Measurements from ENCODE around the gene CAMSAP3. TPM values are rescaled to one million over a fixed set of nuclear protein-coding genes. Genes with fewer than 3 reads are reported as not detected.

CAMSAP3 gene
- total and polyA plus RNA-seq, 7 donors: 0.03 to 0.15 (median 0.09) TPM; not detected in 3

- no peak for ATAC-seq
- H3K4me3 ChIP-seq: no peak overlapping the region
Observed at GRCh38 chr19:7639863-7640348, 44.2 kb downstream of the CAMSAP3 start.

DNA sequence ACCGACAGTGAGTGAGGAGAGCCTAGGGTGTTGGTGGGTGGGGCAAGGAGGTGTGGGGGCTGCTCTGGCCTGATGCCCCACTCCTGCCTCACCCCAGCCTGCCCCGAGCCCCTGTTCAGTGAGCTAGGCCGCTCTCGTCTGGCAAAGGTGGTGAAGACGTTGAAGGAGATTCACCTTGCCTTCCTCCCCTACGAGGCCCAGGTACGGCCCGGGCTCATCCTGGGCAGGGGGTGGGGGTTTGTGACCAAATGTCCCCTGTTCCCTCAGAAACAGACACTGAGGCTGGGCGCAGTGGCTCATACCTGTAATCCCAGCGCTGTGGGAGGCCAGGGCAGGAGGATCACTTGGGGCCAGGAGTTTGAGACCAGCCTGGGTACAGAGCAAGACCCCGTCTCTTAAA, 45.1 kb downstream of the CAMSAP3 start:
- peaks cover 0 to 36% (median 8%) of the 10 kb centered on the region in 3 donors for H3K27me3 ChIP-seq (ENCODE audit: insufficient read depth in 3 of 3, low read length in 2 of 3)
- ATAC-seq (no peak), DNase-seq (no peak)
- WGBS, 3 donors: 87 to 93% (median 89%) methylated on average over 10 to 11 of the region's 11 CpGs
- H3K4me3 ChIP-seq: no peak overlapping the region
- H3K36me3 ChIP-seq (ENCODE audit: insufficient read depth in 1 of 2, low read depth in 1 of 2): no peaks in the 10 kb centered on the region
- no peak for TF ChIP-seq CTCF (IDR thresholded peaks at IDR 0.05)
- H3K27ac ChIP-seq: no peak overlapping the region
- intact Hi-C loops (cut with DNase I): no loop called here
- H3K9me3 ChIP-seq: no peaks in the 10 kb centered on the region
- H3K4me1 ChIP-seq: no peaks in the 10 kb centered on the region

More at GRCh38 chr19:7639863-7640348, 44.2 kb downstream of the CAMSAP3 start:
- no peak for DNase-seq
- H3K27ac ChIP-seq: no peak overlapping the region
- TF ChIP-seq CTCF (IDR thresholded peaks at IDR 0.05): no peak
- H3K27me3 ChIP-seq (ENCODE audit: insufficient read depth in 3 of 3, low read length in 2 of 3): peaks cover 0 to 36% (median 10%) of the 10 kb centered on the region in 3 donors
- no peaks in the 10 kb centered on the region for H3K36me3 ChIP-seq (ENCODE audit: insufficient read depth in 1 of 2, low read depth in 1 of 2)
- whole genome bisulfite sequencing, 3 donors: 95 to 96% (median 95%) methylated on average over 13 of the region's 13 CpGs
- intact Hi-C loops (cut with DNase I): no loop called here
- no peaks in the 10 kb centered on the region for H3K4me1 ChIP-seq
- no peaks in the 10 kb centered on the region for H3K9me3 ChIP-seq

DNA sequence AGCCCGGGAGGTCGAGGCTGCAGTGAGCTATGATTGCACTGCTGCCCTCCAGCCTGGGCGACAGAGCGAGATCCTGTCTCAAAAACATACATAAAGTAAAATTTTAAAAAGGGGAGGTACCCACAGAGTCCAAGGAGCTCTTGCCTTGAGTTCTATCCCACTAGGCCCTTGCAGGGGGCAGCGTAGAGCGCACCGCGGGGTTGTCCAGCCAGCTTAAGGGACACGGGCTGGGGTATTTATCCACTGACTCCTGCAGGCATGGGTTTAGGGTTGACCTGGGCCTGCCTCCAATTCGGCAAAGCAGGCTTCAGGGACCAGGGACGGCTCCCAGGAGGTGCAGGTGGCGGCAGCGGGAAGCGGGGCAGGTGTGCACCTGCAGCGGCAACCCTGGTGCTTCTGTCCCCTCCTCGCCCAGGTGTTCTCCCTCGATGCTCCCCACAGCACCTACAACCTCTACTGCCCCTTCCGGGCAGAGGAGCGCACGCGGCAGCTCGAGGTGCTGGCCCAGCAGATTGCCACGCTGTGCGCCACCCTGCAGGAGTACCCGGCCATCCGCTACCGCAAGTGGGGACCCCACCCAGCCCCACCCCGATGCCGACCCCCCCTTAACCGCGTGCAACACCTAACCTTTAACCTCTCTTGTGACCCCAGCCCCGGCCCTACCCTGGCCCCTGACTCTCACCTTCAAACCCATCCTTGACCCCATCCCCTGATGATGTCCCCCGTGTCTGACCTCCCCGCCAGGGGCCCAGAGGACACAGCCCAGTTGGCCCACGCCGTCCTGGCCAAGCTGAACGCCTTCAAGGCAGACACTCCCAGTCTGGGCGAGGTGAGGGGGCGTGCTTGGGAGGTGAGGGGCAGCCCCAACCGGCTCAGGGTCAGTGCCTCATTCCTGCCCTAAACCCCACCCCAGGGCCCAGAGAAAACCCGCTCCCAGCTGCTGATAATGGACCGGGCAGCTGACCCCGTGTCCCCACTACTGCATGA, 45.9 kb downstream of the CAMSAP3 start:
- no peak for ATAC-seq
- no peak for DNase-seq
- Histone ChIP-seq H3K4me3 (no peak overlapping the region), H3K4me1 (no peaks in the 10 kb centered on the region), H3K9me3 (no peaks in the 10 kb centered on the region), H3K27me3 (ENCODE audit: insufficient read depth in 3 of 3, low read length in 2 of 3) (peaks cover 0 to 30% (median 3%) of the 10 kb centered on the region in 3 donors), H3K27ac (no peak overlapping the region), H3K36me3 (ENCODE audit: insufficient read depth in 1 of 2, low read depth in 1 of 2) (no peaks in the 10 kb centered on the region)
- 78 to 80% (median 80%) methylated on average over 38 to 43 of the region's 43 CpGs for WGBS, 3 donors
- intact Hi-C loops (cut with DNase I): no loop called here
- no peak for TF ChIP-seq CTCF (IDR thresholded peaks at IDR 0.05)

GRCh38 chr19:7642295-7643030, 46.8 kb downstream of the CAMSAP3 start:
- Histone ChIP-seq H3K4me1 (no peaks in the 10 kb centered on the region), H3K27me3 (ENCODE audit: insufficient read depth in 3 of 3, low read length in 2 of 3) (peaks cover 0 to 22% (median 3%) of the 10 kb centered on the region in 3 donors), H3K36me3 (ENCODE audit: insufficient read depth in 1 of 2, low read depth in 1 of 2) (no peaks in the 10 kb centered on the region), H3K27ac (no peak overlapping the region), H3K4me3 (no peak overlapping the region), H3K9me3 (no peaks in the 10 kb centered on the region)
- WGBS, 3 donors: 81 to 84% (median 82%) methylated on average over 22 to 27 of the region's 27 CpGs
- no peak for TF ChIP-seq CTCF (IDR thresholded peaks at IDR 0.05)
- no peak for DNase-seq
- ATAC-seq: no peak
- intact Hi-C loops (cut with DNase I): no loop called here

Data from psoas muscle (tissue), 8 donors.